GM19025 (cell line): Measurements from ENCODE around the gene TIMP1.

Source experiments
- ATAC-seq: cut with Tn5 transposase; IDR thresholded peaks from one replicate; pipeline ENCODE4 v1.9.1; 2021; ENCODE audit warnings: mild to moderate bottlenecking, low read depth, moderate library complexity; ENCODE audit not compliant: unreplicated experiment

TIMP1 gene

DNA sequence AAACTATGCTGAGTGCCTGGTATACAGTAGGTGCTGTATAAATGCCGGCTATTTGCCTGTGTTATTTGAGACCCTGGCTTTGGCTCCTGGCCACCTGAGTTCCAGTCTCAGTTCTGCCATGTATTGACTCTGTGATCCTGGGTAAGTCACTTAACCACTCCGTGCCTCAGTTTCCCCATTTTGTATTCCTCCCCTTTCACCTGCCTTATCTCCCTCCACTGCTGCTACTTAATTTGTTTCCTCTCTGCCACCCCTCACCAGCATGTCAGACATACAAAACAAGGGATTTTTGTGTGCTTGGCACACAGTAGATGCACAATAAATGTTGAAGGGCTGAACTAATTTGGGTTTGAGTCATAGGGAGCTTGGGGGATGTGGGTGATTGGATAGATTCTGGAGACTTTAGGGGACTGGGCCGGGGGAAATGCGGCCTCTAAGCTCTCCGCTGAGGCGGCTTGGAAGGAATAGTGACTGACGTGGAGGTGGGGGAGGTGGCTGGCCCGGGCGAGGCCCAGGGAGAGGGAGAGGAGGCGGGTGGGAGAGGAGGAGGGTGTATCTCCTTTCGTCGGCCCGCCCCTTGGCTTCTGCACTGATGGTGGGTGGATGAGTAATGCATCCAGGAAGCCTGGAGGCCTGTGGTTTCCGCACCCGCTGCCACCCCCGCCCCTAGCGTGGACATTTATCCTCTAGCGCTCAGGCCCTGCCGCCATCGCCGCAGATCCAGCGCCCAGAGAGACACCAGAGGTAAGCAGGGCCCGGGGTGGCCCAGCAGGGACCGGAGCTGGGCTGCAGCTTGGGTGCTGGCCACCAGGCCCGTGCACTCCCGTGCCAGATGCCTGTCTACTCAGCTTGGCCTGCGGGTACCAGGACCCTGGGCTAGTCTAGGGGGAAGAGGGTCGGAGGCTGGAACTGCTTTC, at the start of gene TIMP1:
TSS of gene TIMP1 (plus strand) at position 706 of the 917 bp plus-strand sequence. CDS start 980 bp downstream, outside the sequence.
- ATAC-seq, result peak; percentile 88

DNA sequence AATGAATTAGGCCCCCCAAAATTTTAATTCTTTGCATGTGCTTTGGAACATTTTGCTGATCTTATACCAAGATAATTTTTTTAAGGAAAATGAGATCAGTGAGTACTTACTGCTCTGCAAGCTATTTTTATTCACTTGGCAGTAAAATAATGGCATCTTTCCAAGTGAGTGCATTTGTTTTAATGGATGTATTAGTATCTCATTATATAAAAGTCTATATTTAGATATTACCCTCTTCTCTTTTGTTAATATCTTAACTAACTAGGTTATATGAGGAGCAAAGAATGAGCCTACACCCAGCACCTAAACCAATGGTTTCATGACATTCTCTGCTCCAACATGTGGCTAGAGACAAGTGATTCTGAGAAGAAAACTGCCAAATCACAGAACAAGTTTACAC, 42.4 kb upstream of the TIMP1 start:
- no peak for ATAC-seq

DNA sequence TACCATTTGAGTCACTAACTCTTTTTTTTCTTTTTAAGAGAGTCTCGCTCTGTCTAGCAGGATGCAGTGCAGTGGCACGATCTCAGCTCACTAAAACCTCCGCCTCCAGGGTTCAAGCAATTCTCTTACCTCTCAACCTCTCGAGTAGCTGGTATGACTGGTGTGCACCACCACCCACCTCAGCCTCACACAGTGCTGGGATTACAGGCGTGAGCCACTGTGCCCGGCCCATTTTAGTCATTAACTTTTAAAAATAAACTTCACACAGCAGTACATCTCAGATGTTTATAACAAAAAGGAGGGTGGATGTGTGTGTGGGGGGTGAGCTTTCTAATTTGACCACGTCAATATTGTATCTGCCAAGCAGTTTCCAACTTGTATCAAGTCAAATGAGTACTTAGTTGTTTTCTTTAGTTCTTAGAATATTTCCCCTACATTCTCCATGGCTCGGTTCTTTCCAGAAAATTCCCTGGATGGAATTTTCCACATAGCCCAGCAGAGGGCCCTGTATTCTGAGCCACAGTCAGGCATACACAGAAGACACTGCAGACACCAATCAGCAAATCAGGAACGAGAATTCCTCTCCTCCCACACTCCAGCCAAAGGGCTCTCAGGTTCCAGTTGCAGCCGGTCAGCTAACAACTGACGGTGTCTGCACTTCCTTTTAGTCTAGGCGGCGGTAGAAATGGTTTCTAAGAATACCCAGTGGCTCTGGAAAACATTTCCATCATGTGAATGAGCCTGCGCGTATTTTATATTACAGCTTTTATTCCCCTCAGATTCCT, 41.3 kb upstream of the TIMP1 start:
- ATAC-seq, result no peak

DNA sequence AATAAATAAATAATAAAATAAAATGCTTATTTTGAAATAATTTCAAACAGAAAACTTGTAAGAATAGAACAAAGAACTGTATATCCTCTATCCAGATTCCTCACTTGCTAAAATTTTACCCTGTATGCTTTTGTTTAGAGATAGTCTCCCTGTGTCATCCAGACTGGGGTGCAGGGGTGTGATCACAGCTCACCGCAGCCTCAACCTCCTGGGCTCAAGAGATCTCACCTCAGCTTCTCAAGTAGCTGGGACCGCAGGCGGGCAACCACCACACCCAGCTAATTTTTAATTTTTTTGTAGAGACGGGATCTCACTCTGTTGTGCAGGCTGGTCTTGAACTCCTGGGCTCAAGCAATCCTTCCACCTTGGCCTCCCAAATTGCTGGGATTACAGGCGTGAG, 38.7 kb upstream of the TIMP1 start:
- ATAC-seq, result no peak

DNA sequence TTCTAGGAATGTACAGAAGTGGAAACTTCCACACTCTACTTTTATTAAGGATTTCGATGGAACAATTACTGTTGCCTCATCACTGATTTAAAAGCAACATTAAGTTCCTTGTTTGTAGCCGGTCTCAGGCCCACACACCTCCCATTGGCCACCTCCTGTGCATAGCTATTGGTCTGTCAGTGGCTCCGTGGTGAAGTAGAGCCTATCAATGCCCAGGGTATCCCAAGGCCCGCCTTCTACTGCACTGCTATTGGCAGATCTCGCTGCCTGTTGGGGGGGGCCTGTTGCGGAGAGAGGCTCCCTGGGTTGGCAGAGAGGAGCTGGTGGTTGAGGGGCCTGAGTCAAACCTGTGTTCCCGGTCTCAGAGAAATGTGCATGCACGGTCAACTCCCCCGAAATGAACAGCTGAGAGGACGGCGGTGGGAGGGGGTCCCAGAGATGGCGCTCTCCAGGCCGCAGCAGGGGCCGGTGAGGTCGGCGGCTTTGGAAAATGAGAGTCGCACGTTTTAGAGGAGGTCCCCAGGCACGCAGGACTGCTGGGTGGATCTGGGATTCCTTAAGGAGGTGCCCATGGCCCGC, 26.1 kb upstream of the TIMP1 start:
- peak; percentile 83 for ATAC-seq

DNA sequence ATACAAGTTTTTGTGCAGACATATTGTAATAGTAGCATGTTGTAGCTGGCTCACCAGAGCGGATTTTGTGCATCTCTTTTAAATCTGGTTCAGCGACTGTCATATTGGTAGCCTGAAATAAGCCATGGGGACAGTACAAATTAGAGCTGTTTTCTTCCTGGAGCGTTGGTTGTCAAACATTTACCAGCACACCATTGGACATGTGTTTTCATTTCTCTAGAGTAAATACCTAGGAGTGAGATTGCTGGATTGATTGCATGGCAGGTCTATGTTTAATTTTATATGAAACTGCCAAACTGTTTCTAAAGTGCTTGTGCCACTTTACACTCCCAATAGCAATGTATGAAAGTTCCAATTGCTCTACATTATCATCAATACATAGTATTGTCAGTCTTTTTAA, 23.8 kb upstream of the TIMP1 start:
- no peak for ATAC-seq

DNA sequence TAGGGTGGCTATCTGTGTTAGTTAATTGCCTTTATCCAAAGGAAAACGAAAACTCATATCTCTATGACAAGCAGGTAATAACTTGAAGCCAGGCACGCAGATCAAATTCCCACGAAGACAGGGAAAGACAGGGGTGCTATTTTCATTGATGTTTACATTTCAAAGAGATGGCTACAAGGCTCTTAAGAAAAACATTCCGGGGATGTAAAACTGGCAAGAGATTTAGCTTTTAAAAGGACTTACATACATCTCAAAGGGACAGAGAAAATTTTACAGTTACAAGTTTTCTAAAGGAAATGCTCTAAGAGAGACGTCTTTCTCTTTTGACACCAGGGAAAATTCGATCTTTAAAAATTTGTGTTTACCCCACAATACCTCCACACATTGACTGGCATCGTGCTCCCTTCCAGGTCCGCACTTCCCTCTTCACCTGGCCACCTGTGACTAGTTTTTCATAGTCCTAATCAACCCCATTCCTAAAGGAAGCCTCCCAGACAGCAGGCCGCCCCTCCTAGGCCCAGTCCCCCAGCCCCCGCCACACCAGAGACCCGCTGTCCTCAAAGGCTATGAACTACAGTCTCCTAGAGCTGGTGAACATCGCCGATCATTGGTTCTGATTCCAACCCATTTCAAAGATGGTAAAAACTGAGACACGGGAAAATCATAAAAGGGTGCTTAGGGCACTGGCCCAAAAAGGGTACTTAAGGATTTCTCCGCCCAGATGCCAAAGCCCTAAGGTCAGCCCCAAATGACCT, 21.9 kb upstream of the TIMP1 start:
- ATAC-seq, result no peak

DNA sequence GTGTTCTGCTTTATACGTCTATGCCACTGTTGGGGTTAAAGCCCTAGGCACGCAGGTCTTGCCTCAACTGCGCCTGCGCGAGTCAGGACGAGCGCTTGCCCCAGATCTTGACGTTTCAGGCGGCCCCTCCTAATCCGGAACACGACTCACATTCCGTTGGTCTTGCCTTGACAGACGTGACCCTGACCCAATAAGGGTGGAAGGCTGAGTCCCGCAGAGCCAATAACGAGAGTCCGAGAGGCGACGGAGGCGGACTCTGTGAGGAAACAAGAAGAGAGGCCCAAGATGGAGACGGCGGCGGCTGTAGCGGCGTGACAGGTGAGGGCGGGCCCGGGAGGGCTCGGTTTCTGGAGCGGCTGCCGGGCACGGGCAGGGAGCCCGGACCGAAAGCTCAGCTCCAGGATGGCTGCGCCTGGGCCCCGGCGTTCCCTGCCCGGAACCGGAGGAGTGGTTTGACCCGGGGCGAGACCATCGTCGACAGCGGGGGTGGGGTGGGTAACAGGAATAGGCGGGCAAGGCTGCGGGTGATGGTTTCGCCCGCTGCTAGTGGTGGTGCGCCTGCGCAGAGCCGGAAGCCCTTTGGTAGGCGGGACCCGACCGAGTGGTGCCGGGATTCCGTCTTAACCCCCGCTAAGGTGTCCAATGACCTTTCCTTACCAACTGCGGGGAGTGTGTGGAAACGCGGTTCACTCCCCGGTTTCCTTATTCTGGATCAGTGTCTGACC, 21.1 kb upstream of the TIMP1 start, which contains the start of gene ARAF:
TSS of gene ARAF (plus strand) at position 272 of the 725 bp plus-strand sequence. CDS start 1,763 bp downstream, outside the sequence.
- peak; percentile 86 for ATAC-seq

DNA sequence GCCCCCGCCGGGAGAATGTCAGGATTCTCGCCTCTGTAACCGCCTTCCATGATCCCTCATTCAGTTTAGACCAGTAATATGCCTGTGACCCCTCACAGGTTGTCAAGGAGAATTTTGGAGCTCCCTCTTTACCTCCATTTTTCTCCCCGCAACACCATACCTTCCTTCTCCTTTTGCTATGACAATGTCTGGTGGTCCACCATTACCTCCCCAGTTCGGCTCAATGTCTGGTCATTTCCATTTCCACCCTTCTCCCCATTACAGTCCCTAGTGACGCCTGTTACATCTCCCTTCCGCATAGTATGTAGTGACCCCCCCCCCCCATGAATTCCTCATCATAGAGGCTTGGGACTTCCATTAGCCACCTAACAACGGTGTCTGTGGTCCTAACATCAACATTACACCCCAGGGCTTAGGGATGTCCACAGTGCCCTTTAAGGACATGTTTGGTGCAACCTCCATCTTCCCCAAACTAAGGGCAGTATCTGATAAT, 20.5 kb upstream of the TIMP1 start:
- no peak for ATAC-seq

DNA sequence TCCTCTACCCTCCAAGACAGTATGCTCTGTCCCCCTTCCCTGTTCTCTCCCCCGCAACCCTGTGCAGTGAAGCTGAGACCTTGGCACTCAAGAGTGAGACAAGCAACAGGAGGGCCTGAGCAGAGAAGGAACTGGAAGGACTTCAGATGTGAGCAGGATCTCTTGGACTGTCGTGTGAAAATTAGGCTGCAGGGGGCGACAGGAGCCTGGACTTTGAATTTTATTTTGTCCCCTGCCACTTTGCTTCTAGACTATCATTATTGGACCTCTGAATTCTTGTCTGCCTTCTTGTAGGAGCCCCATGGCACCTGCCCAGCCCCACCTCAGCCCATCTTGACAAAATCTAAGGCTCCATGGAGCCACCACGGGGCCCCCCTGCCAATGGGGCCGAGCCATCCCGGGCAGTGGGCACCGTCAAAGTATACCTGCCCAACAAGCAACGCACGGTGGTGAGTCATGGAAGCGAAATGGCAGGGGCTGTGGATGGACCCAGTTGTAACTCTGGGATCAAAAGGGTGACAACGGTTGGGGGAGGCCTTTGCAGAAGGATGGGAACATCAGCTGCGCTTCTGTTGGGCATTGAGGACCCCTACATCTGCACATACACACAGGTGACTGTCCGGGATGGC, 19.5 kb upstream of the TIMP1 start:
- no peak for ATAC-seq

DNA sequence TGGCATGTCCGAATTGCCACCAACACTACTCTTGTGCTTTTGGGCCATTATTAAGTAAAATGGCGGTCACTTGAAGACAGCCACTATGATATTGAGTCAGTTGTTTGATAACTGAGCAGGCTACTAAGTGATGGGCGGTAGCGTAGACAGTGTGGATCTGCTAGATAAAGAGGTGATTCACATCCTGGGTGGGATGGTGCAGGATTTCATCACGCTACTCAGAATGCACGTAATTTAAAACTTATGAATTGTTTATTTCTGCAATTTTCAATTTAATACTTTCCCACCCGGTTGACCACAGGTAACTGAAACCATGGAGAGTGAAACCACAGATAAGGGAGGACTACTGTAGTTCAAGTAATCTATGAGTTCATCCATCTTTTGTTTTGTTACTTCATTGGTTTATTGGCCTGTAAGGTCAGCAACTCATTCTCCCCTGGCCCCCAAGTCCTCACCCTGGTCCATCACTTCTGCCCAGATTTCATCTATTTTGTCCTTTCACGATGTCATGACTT, 18.4 kb upstream of the TIMP1 start:
- no peak for ATAC-seq

DNA sequence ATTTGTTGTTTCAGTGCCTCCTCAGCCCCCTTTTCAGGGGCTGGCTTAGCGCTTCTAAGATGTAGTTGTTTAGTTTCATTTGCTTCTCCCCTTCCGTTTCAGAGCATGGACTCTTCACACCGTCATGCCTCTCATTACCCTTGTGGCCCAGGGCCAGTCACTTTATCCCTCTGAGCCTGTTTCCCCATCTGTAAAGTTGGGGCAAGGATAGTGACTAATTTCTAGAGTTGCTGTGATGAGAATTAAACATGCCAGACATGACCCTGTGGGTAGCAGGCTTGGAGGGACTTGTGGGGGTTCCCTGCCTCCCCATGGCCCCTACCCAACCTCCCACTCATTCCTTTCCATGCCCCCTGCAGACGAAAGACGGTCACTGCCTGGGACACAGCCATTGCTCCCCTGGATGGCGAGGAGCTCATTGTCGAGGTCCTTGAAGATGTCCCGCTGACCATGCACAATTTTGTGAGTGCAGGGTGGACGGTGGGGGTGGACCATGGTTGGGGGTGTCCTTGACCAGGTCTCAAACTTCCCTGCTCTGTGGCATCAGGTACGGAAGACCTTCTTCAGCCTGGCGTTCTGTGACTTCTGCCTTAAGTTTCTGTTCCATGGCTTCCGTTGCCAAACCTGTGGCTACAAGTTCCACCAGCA, 17.7 kb upstream of the TIMP1 start:
- ATAC-seq, result no peak

DNA sequence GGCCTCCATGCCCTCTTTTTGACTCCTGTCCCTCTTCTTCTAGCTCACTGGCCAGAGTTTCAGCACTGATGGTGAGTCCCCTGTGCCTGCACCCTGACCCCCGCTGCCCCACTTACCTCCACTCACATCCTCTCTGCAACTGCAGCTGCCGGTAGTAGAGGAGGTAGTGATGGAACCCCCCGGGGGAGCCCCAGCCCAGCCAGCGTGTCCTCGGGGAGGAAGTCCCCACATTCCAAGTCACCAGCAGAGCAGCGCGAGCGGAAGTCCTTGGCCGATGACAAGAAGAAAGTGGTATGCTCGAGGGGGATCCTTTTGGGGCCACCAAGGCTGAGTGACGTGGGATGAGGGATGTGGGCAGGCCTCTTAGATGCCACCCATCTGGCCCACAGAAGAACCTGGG, 15.4 kb upstream of the TIMP1 start:
- ATAC-seq, result no peak

DNA sequence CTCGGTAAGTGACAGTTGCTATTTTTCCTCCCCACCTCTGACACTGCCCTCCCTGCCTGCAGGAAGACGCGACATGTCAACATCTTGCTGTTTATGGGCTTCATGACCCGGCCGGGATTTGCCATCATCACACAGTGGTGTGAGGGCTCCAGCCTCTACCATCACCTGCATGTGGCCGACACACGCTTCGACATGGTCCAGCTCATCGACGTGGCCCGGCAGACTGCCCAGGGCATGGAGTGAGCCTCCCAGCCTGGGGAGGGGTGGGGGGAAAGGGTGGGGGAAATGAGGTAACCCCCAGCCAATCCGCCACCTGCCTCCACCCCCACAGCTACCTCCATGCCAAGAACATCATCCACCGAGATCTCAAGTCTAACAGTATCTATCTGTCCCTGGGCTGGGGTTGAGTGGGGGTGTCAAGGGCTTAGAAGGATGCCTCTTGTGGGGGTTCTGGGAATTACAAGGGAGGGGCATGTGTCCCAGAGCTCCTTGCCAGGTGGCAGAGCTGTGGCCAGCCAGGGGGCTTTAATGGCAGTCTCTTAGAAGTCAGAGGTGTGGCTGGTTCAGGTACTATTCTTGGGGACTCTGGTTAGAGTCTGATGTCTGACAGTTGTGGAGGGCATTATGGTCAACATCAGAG, 13.5 kb upstream of the TIMP1 start:
- no peak for ATAC-seq

DNA sequence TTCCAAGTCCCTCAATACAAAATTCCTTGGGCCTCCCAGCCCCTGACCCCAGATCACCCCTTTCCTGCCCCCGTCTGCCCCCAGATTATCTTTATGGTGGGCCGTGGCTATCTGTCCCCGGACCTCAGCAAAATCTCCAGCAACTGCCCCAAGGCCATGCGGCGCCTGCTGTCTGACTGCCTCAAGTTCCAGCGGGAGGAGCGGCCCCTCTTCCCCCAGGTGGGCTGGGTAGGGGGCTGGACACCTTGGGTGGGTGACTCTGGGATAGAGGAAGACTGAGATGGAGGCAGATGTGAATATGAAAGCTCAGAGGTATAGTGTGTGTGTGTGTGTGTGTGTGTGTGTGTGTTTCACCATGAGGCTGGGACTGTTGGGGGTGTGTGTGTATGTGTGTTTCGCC, 11.4 kb upstream of the TIMP1 start:
- ATAC-seq, result no peak

DNA sequence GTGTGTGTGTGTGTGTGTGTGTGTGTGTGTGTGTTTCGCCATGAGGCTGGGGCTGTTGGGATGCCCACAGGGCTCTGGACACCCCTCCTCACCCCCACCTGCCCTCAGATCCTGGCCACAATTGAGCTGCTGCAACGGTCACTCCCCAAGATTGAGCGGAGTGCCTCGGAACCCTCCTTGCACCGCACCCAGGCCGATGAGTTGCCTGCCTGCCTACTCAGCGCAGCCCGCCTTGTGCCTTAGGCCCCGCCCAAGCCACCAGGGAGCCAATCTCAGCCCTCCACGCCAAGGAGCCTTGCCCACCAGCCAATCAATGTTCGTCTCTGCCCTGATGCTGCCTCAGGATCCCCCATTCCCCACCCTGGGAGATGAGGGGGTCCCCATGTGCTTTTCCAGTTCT, 11.0 kb upstream of the TIMP1 start:
- ATAC-seq, result no peak

DNA sequence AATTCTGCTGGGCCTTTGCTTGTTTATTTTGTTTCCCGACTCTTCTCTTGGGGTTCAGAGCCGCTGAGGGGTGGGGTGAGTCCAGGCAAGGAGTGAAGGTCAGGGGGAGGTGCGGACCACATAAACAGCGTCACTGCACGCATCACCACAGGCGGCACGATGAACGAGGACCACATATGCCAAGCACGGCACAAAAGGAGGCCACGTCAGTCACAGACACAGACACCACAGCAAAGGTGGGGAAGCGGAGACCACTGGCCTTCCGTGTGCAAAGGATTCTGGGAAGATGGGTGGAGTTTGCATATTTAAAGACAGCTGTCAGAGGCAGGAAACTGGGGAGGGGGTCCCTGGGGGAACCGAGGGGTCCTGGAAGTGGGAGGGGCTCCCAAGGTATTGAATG, 10.3 kb upstream of the TIMP1 start:
- ATAC-seq, result no peak

DNA sequence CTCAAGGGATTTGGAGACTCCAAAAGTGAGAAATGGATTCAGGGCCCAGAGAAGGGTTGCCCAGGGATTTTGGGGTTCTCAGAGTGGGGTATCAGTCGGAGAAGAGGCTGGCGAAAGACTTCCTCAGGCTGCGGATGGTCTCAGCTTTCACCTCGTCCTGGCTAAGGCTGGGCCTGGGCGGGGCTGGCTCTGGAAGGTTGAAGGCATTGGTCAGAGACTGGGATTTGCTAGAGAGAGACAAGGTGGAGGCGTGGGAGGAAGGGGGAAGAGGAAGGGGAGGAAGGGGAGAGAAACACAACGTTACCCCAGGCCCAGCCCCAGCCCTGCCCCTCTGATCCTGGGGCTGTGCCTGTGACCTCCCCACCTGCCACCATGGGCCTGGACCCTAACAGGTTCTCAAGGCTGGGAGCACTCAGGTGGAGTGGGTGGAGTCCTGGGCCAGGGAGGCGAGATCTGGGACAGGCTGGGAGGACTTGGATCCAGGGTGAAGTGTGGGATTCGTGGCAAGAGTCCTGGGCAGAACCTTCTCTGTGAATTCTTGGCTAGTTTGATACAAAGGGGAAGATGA, 9.4 kb upstream of the TIMP1 start:
- no peak for ATAC-seq
